Measurements from ENCODE around the gene IGF1R. TPM values are rescaled to one million over a fixed set of nuclear protein-coding genes. Genes with fewer than 3 reads are reported as not detected.

IGF1R gene
- total RNA-seq, 2 experiments from 2014 or later: 21.5 to 23.4 TPM

GRCh38 chr15:98935736-98936135 lies 287.4 kb downstream of the IGF1R start:
- H3K36me3 Mint-ChIP-seq: peaks cover 6% of the 10 kb centered on the region
- POLR2A ChIA-PET: no interaction called here
- no peak for ATAC-seq (ENCODE audit: low read depth)
- H3K4me1 Mint-ChIP-seq: peaks cover 6% of the 10 kb centered on the region
- no peaks in the 10 kb centered on the region for H3K9me3 Mint-ChIP-seq
- H3K4me3 Mint-ChIP-seq: no peak overlapping the region
- no peaks in the 10 kb centered on the region for H3K27me3 Mint-ChIP-seq
- no peak for DNase-seq
- H3K27ac Mint-ChIP-seq: no peak overlapping the region

GRCh38 chr15:98937413-98938104 lies 289.2 kb downstream of the IGF1R start:
- no peak overlapping the region for H3K27ac Mint-ChIP-seq

DNA sequence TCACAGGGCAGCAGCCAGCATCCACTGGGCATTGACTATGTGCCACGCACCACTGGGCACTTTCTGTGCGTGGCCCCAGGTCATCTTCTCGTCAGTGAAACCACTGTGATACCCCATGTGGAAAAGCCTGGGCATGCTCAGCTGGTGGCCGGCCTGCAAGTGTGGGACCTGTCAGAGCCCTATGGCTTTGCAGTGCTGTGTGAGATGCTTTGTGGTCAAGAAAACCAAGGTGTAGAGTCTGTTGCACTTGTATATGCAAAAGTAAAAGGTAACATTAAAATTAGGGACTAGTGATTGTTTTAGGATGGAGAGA lies 289.7 kb downstream of the IGF1R start:
- POLR2A ChIA-PET: no interaction called here
- no peak for ATAC-seq (ENCODE audit: low read depth)
- DNase-seq: no peak
- Mint-ChIP-seq H3K4me1 (peaks cover 6% of the 10 kb centered on the region), H3K27ac (no peak overlapping the region), H3K27me3 (no peaks in the 10 kb centered on the region), H3K4me3 (no peak overlapping the region), H3K9me3 (no peaks in the 10 kb centered on the region), H3K36me3 (peaks cover 6% of the 10 kb centered on the region)

More at GRCh38 chr15:98937413-98938104, 289.2 kb downstream of the IGF1R start:
- no peaks in the 10 kb centered on the region for H3K9me3 Mint-ChIP-seq
- ATAC-seq (ENCODE audit: low read depth): no peak
- peaks cover 6% of the 10 kb centered on the region for H3K4me1 Mint-ChIP-seq
- POLR2A ChIA-PET: no interaction called here
- no peak overlapping the region for H3K4me3 Mint-ChIP-seq
- DNase-seq: no peak
- peaks cover 6% of the 10 kb centered on the region for H3K36me3 Mint-ChIP-seq
- H3K27me3 Mint-ChIP-seq: no peaks in the 10 kb centered on the region

- POLR2A ChIA-PET: no interaction called here
- H3K27ac Mint-ChIP-seq: no peak overlapping the region
Observed at GRCh38 chr15:98938799-98939198, 290.5 kb downstream of the IGF1R start.

GRCh38 chr15:98939311-98940080 lies 291.2 kb downstream of the IGF1R start:
- Mint-ChIP-seq H3K27me3 (no peaks in the 10 kb centered on the region), H3K4me1 (peaks cover 6% of the 10 kb centered on the region), H3K27ac (no peak overlapping the region), H3K9me3 (no peaks in the 10 kb centered on the region), H3K4me3 (no peak overlapping the region), H3K36me3 (peaks cover 2% of the 10 kb centered on the region)
- ATAC-seq (ENCODE audit: low read depth): no peak
- DNase-seq: no peak
- POLR2A ChIA-PET: no interaction called here

More at GRCh38 chr15:98938799-98939198, 290.5 kb downstream of the IGF1R start:
- H3K9me3 Mint-ChIP-seq: no peaks in the 10 kb centered on the region
- H3K36me3 Mint-ChIP-seq: peaks cover 6% of the 10 kb centered on the region
- peaks cover 6% of the 10 kb centered on the region for H3K4me1 Mint-ChIP-seq
- DNase-seq (no peak), ATAC-seq (ENCODE audit: low read depth) (no peak)
- H3K4me3 Mint-ChIP-seq: no peak overlapping the region
- H3K27me3 Mint-ChIP-seq: no peaks in the 10 kb centered on the region

DNA sequence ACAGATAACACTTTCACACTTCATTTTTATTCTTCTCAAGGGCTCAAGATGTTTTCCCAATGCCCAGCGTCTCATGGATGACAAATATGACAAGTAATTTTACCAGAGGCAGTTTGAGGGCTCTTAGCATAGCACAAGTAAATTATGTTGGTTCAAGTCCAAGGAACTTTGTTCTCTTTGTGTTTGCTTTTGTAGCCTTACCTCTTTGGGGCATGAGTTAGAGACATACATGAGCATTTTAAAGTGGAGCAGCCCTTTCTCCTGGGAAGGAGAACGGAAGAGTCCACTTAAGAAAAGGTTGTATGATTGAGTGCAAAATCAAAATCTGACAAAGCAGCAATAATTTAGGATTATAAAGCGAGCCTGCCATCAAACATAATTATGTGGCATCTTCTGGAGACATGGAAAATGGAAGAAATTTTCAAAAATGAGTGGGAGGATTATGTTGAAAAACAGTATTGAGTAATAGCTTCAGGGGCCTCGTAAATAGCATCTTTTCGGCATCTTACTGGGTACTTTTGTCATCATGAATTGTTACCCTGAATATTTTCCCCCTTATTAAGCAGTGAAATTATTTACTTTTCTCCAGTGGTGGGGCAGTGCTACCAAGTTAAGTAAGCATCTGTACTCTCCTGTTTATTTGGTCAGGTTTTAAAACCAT lies 293.4 kb downstream of the IGF1R start:
- POLR2A ChIA-PET: no interaction called here
- Mint-ChIP-seq H3K27me3 (no peaks in the 10 kb centered on the region), H3K27ac (no peak overlapping the region)

GRCh38 chr15:98942431-98942830 lies 294.1 kb downstream of the IGF1R start:
- Mint-ChIP-seq H3K9me3 (no peaks in the 10 kb centered on the region), H3K4me1 (peaks cover 5% of the 10 kb centered on the region), H3K4me3 (no peak overlapping the region), H3K27me3 (no peaks in the 10 kb centered on the region), H3K36me3 (no peaks in the 10 kb centered on the region), H3K27ac (no peak overlapping the region)
- no peak for DNase-seq
- POLR2A ChIA-PET: no interaction called here
- ATAC-seq (ENCODE audit: low read depth): no peak

More for the DNA sequence above, 293.4 kb downstream of the IGF1R start:
- ATAC-seq (ENCODE audit: low read depth) (no peak), DNase-seq (no peak)
- H3K4me1 Mint-ChIP-seq: peaks cover 6% of the 10 kb centered on the region
- no peak overlapping the region for H3K4me3 Mint-ChIP-seq
- no peaks in the 10 kb centered on the region for H3K9me3 Mint-ChIP-seq
- no peaks in the 10 kb centered on the region for H3K36me3 Mint-ChIP-seq

GRCh38 chr15:98943051-98943508 lies 294.7 kb downstream of the IGF1R start:
- H3K27ac Mint-ChIP-seq: no peak overlapping the region
- POLR2A ChIA-PET: no interaction called here
- H3K9me3 Mint-ChIP-seq: no peaks in the 10 kb centered on the region
- ATAC-seq (ENCODE audit: low read depth): no peak
- H3K27me3 Mint-ChIP-seq: no peaks in the 10 kb centered on the region
- H3K4me1 Mint-ChIP-seq: no peaks in the 10 kb centered on the region
- no peak overlapping the region for H3K4me3 Mint-ChIP-seq
- H3K36me3 Mint-ChIP-seq: no peaks in the 10 kb centered on the region
- no peak for DNase-seq

- no peak for DNase-seq
- no peak for ATAC-seq (ENCODE audit: low read depth)
- Mint-ChIP-seq H3K9me3 (no peaks in the 10 kb centered on the region), H3K4me1 (no peaks in the 10 kb centered on the region), H3K27me3 (no peaks in the 10 kb centered on the region), H3K4me3 (no peak overlapping the region), H3K27ac (no peak overlapping the region), H3K36me3 (peaks cover 1% of the 10 kb centered on the region)
- POLR2A ChIA-PET: no interaction called here
Observed at GRCh38 chr15:98943601-98944151, 295.3 kb downstream of the IGF1R start.

DNA sequence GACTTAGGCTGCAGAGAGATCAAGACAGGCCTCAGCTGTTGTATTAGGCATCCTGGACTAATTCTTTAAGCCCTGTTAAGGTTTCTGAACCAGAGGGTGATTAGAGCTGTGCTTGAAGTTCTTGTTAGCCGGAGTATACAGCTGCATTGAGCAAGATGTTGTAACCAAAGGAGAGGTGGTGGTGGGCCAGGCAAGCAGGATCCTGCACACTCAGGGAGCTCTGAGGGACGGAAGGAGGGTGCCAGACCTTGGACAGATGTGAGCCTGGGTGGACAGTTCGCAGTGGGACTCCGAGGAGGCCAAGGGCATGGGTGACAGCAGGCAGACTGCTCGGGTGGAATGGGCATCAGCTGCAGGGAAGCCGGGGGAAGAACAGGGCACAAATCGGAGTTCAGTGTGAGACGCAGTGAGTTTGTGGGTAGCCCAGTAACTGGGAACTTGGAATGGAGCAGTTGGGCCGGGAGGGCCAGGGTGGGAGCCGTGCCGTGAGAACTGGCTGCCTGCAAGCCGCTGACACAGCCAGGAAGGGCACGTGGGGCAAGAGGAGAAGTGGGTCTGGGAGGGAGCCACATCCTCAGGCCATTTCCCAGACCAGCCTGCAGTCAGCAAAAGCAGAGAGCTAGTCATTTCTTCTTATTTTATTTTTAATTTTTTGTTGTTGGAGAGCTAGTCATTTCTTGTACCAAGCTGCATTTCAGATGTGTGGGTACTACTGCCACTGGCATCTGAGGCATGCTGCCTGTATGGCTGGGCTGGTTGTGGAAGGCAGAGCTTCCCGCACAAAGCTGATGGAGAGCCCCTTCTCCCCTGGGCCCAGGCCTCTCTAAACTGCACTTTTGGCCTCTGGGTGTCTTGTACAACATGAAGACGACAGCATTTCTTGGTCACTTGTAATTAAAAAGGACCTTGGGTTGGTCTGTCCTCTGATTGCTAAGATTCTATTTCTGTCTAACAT lies 298.2 kb downstream of the IGF1R start:
- peaks cover 5% of the 10 kb centered on the region for H3K36me3 Mint-ChIP-seq
- no peaks in the 10 kb centered on the region for H3K27me3 Mint-ChIP-seq
- no peaks in the 10 kb centered on the region for H3K4me1 Mint-ChIP-seq
- H3K4me3 Mint-ChIP-seq: no peak overlapping the region
- no peak overlapping the region for H3K27ac Mint-ChIP-seq
- no peaks in the 10 kb centered on the region for H3K9me3 Mint-ChIP-seq
- ATAC-seq (ENCODE audit: low read depth) (no peak), DNase-seq (no peak)
- POLR2A ChIA-PET: no interaction called here

DNA sequence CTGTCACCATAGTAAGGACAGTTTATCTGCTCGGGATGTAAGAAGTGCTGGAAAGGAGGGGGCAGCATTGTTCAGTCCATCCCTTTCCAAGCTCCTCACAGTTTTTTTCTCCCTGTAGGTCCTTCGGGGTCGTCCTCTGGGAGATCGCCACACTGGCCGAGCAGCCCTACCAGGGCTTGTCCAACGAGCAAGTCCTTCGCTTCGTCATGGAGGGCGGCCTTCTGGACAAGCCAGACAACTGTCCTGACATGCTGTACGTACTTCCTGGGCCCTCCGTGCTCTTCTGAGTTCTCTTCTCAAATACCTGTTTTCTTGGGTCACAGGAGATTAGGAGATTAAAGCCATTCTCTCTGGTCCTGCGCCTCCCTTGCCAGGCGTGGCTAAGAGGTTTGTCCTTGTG lies 300.1 kb downstream of the IGF1R start:
- POLR2A ChIA-PET: no interaction called here
- Mint-ChIP-seq H3K4me3 (no peak overlapping the region), H3K9me3 (no peaks in the 10 kb centered on the region), H3K27ac (no peak overlapping the region), H3K27me3 (no peaks in the 10 kb centered on the region), H3K36me3 (peaks cover 5% of the 10 kb centered on the region), H3K4me1 (peaks cover 15% of the 10 kb centered on the region)
- DNase-seq (no peak), ATAC-seq (ENCODE audit: low read depth) (no peak)

DNA sequence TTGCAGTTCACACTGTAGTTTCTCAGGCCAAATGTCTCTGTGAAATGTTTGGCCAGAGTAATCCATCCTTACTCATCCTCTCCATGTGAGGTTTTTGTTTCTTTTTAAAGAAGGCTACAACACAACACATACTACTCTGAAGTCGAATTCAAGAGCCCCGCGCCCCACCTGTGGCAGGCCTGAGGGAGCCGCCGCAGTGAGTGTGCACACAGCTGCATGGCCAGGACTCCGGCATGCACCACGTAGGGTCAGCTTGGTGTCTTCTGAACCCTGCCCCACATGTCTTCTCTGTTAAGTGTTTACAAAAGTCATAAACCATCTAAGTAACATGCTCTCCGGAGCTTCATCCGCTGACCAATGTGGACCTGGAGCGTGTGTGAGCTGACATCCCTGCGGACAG lies 300.6 kb downstream of the IGF1R start:
- no peaks in the 10 kb centered on the region for H3K27me3 Mint-ChIP-seq
- no peaks in the 10 kb centered on the region for H3K9me3 Mint-ChIP-seq
- no peak for ATAC-seq (ENCODE audit: low read depth)
- POLR2A ChIA-PET: no interaction called here
- peaks cover 5% of the 10 kb centered on the region for H3K36me3 Mint-ChIP-seq
- H3K27ac Mint-ChIP-seq: no peak overlapping the region
- no peak for DNase-seq
- peaks cover 15% of the 10 kb centered on the region for H3K4me1 Mint-ChIP-seq
- no peak overlapping the region for H3K4me3 Mint-ChIP-seq

- DNase-seq: no peak
- Mint-ChIP-seq H3K9me3 (no peaks in the 10 kb centered on the region), H3K36me3 (peaks cover 5% of the 10 kb centered on the region), H3K27me3 (no peaks in the 10 kb centered on the region), H3K27ac (no peak overlapping the region), H3K4me3 (no peak overlapping the region), H3K4me1 (peaks cover 15% of the 10 kb centered on the region)
- POLR2A ChIA-PET: interaction anchor here (0.6 kb wide), 1 partner anchor 1488 kb away, joined by 4 read pairs; no protein-coding TSS in a partner anchor
- no peak for ATAC-seq (ENCODE audit: low read depth)
Observed at GRCh38 chr15:98949624-98950023, 301.3 kb downstream of the IGF1R start.
